ENCODE results near the gene ASIC4. TPM values are rescaled to one million over a fixed set of nuclear protein-coding genes. Genes with fewer than 3 reads are reported as not detected.

ASIC4 gene
- total and polyA plus RNA-seq, 7 donors: under 0.01 to 0.07 TPM; not detected in 5

GRCh38 chr2:219498280-219499057, 15.8 kb upstream of the ASIC4 start, which contains the start of gene GMPPA:
GMPPA (plus strand) TSS chr2:219498891; CDS start chr2:219499976, 1,085 bp downstream.
- no peaks in the 10 kb centered on the region for H3K9me3 ChIP-seq
- intact Hi-C loops (cut with DNase I): loop anchor here (2.0 kb wide), 1 partner anchor 100 kb away; no protein-coding TSS in a partner anchor
- peak within 1 kb of the TSS; percentile 89 to 100 (median 99) for H3K27ac ChIP-seq
- 1% methylated on average over 49 of the region's 49 CpGs for WGBS, 2 donors
- H3K4me3 ChIP-seq: peak within 1 kb of the TSS; percentile 62 to 76 (median 70)
- H3K4me1 ChIP-seq: peaks cover 0 to 53% (median 43%) of the 10 kb centered on the region in 4 donors
- H3K36me3 ChIP-seq: peaks cover 0 to 9% (median 2%) of the 10 kb centered on the region in 4 donors
- peak; percentile 99 for DNase-seq
- H3K27me3 ChIP-seq: no peaks in the 10 kb centered on the region
- TF ChIP-seq POLR2A (IDR thresholded peaks at IDR 0.05): peak; percentile 49 to 68
- peak; percentile 87 to 94 (median 91) for TF ChIP-seq POLR2AphosphoS5 (IDR thresholded peaks at IDR 0.05)
- peak in 1 of 4 donors; percentile 64 for TF ChIP-seq EP300 (IDR thresholded peaks at IDR 0.05)
- TF ChIP-seq, protein P1, sequence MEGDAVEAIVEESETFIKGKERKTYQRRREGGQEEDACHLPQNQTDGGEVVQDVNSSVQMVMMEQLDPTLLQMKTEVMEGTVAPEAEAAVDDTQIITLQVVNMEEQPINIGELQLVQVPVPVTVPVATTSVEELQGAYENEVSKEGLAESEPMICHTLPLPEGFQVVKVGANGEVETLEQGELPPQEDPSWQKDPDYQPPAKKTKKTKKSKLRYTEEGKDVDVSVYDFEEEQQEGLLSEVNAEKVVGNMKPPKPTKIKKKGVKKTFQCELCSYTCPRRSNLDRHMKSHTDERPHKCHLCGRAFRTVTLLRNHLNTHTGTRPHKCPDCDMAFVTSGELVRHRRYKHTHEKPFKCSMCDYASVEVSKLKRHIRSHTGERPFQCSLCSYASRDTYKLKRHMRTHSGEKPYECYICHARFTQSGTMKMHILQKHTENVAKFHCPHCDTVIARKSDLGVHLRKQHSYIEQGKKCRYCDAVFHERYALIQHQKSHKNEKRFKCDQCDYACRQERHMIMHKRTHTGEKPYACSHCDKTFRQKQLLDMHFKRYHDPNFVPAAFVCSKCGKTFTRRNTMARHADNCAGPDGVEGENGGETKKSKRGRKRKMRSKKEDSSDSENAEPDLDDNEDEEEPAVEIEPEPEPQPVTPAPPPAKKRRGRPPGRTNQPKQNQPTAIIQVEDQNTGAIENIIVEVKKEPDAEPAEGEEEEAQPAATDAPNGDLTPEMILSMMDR (IDR thresholded peaks at IDR 0.05): no peak

DNA sequence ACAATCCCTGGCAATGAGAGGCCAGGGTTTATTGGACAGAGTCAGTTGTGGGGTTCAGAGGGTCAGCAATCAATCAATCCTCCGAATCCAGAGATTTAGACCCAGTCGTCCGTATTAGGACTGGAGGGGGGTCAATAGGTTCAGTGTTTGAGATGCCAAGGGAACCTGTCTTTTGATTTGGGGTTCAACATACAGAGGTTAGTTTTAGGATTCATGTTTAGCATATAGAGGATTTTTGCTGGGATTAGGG, 15.3 kb upstream of the ASIC4 start:
- 1% methylated on average over 3 of the region's 3 CpGs for WGBS, 2 donors
- intact Hi-C loops (cut with DNase I): loop anchor here (2.0 kb wide), 1 partner anchor 100 kb away; no protein-coding TSS in a partner anchor
- TF ChIP-seq, protein P1 (IDR thresholded peaks at IDR 0.05): no peak
- TF ChIP-seq EP300 (IDR thresholded peaks at IDR 0.05) (no peak), POLR2AphosphoS5 (IDR thresholded peaks at IDR 0.05) (no peak), POLR2A (IDR thresholded peaks at IDR 0.05) (no peak)
- no peaks in the 10 kb centered on the region for H3K27me3 ChIP-seq
- peaks cover 0 to 53% (median 43%) of the 10 kb centered on the region in 4 donors for H3K4me1 ChIP-seq
- peaks cover 0 to 14% (median 5%) of the 10 kb centered on the region in 4 donors for H3K36me3 ChIP-seq
- DNase-seq: no peak
- H3K4me3 ChIP-seq: peak overlapping the region; percentile 62 to 76 (median 70)
- H3K27ac ChIP-seq: peak overlapping the region; percentile 89 to 100 (median 99)
- H3K9me3 ChIP-seq: no peaks in the 10 kb centered on the region

- DNase-seq: no peak
- no peak overlapping the region for H3K27ac ChIP-seq
- WGBS, 2 donors: 71 to 79% methylated on average over 1 of the region's 1 CpG
- intact Hi-C loops (cut with DNase I): loop anchor here (2.0 kb wide), 1 partner anchor 99 kb away; no protein-coding TSS in a partner anchor
- H3K36me3 ChIP-seq: peaks cover 0 to 19% (median 11%) of the 10 kb centered on the region in 4 donors
- TF ChIP-seq POLR2AphosphoS5 (IDR thresholded peaks at IDR 0.05): no peak
- no peaks in the 10 kb centered on the region for H3K27me3 ChIP-seq
- no peaks in the 10 kb centered on the region for H3K9me3 ChIP-seq
- H3K4me1 ChIP-seq: peaks cover 0 to 53% (median 43%) of the 10 kb centered on the region in 4 donors
- peak overlapping the region; percentile 62 to 76 (median 70) for H3K4me3 ChIP-seq
Measured at GRCh38 chr2:219499555-219499954, 14.7 kb upstream of the ASIC4 start.

GRCh38 chr2:219500135-219500534, 14.1 kb upstream of the ASIC4 start:
- TF ChIP-seq, protein P1 (IDR thresholded peaks at IDR 0.05): no peak
- TF ChIP-seq POLR2A (IDR thresholded peaks at IDR 0.05): no peak
- TF ChIP-seq EP300 (IDR thresholded peaks at IDR 0.05): no peak
- TF ChIP-seq POLR2AphosphoS5 (IDR thresholded peaks at IDR 0.05): no peak
- DNase-seq: no peak
- peaks cover 0 to 48% (median 38%) of the 10 kb centered on the region in 4 donors for H3K4me1 ChIP-seq
- H3K9me3 ChIP-seq: no peaks in the 10 kb centered on the region
- 96 to 98% methylated on average over 2 of the region's 2 CpGs for WGBS, 2 donors
- H3K27ac ChIP-seq: no peak overlapping the region
- H3K27me3 ChIP-seq: no peaks in the 10 kb centered on the region
- intact Hi-C loops (cut with DNase I): no loop called here
- peaks cover 0 to 23% (median 14%) of the 10 kb centered on the region in 4 donors for H3K36me3 ChIP-seq
- H3K4me3 ChIP-seq: no peak overlapping the region

DNA sequence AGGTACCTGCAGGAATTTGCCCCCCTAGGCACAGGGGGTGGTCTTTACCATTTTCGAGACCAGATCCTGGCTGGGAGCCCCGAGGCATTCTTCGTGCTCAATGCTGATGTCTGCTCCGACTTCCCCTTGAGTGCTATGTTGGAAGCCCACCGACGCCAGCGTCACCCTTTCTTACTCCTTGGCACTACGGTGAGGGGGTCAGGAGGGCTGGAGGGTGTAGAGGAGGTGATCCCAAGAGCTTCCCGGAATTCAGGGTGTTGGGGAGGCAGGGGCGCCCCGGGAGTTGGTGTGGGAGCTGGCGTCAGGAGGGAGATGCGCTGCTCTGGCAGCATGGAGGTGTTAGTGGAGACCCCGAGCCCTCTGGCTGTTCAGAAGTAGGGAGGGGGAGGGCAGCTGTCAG, 12.4 kb upstream of the ASIC4 start:
- TF ChIP-seq POLR2A (IDR thresholded peaks at IDR 0.05) (no peak), POLR2AphosphoS5 (IDR thresholded peaks at IDR 0.05) (no peak), EP300 (IDR thresholded peaks at IDR 0.05) (no peak)
- TF ChIP-seq, protein P1 (IDR thresholded peaks at IDR 0.05): no peak
- WGBS, 2 donors: 96 to 97% methylated on average over 14 of the region's 14 CpGs
- Histone ChIP-seq H3K4me3 (no peak overlapping the region), H3K27ac (no peak overlapping the region), H3K4me1 (peaks cover 0 to 31% (median 21%) of the 10 kb centered on the region in 4 donors), H3K36me3 (peaks cover 8 to 38% (median 27%) of the 10 kb centered on the region in 4 donors), H3K9me3 (no peaks in the 10 kb centered on the region), H3K27me3 (no peaks in the 10 kb centered on the region)
- no peak for DNase-seq
- intact Hi-C loops (cut with DNase I): no loop called here
